Vagina (tissue), 2 donors: ENCODE measurements around the gene KHNYN. TPM values are rescaled to one million over a fixed set of nuclear protein-coding genes. Genes with fewer than 3 reads are reported as not detected.
A peak's percentile ranks its signal among the peaks of the same experiment; 100 is the strongest.

ENCODE experiments used
- DNase-seq, 2 donors: peaks; one replicate each; pipeline ENCODE4 v3.0.0-alpha.2; 2017; ENCODE audit errors: extremely low spot score in 2 of 2
- H3K27ac ChIP-seq: fragments of 200-600 bp; sonication (generic); one replicate; pipeline ENCODE4 v1.5.1; 2019
- H3K27me3 ChIP-seq: fragments of 200-600 bp; sonication (generic); one replicate; pipeline ENCODE4 v1.5.1; 2019
- H3K36me3 ChIP-seq, 2 donors: fragments of 200-600 bp; sonication (generic); one replicate each; pipeline ENCODE4 v1.5.1; 2017 to 2019
- H3K4me1 ChIP-seq: fragments of 200-600 bp; sonication (generic); one replicate; pipeline ENCODE4 v1.5.1; 2019
- H3K4me3 ChIP-seq, 2 donors: fragments of 200-600 bp; sonication (generic); 1 replicate in 1 of 2; 2 replicates in 1 of 2; pipeline ENCODE4 v1.5.1; 2016 to 2019
- H3K9me3 ChIP-seq: fragments of 200-600 bp; sonication (generic); one replicate; pipeline ENCODE4 v1.5.1; 2019
- CTCF ChIP-seq, 3 experiments: fragments of 450-650 bp in 2 of 3; fragments of 200-600 bp in 1 of 3; sonication (generic) in 1 of 3; IDR thresholded peaks; one replicate each; pipeline ENCODE4 v1.5.1; 2017 to 2019; ENCODE audit warnings: antibody characterized with exemption in 3 of 3, mild to moderate bottlenecking in 2 of 3, moderate library complexity in 2 of 3
- POLR2A ChIP-seq, 2 donors: fragments of 450-650 bp; IDR thresholded peaks; one replicate each; pipeline ENCODE4 v1.6.1; 2017; ENCODE audit warnings: antibody characterized with exemption in 2 of 2, mild to moderate bottlenecking in 2 of 2, moderate library complexity in 2 of 2
- POLR2AphosphoS5 ChIP-seq, 2 donors: sonication (generic); formaldehyde crosslinking; IDR thresholded peaks; one replicate each; pipeline ENCODE4 v1.9.0; 2017; ENCODE audit warnings: antibody characterized with exemption in 2 of 2, mild to moderate bottlenecking in 2 of 2, low read depth in 1 of 2; ENCODE audit not compliant: insufficient read depth in 1 of 2
- intact Hi-C: fragments of 100-400 bp; cut with DNase I; formaldehyde crosslinking; loops from one replicate; pipeline ENCODE4 v1.15.1; 2023
- total RNA-seq: library from RNA; depleted of rRNA; stranded (reverse); fragments of >200 nt; gene quantifications from one replicate; pipeline ENCODE4 v1.2.3, GENCODE V29; 2016

Gene KHNYN
- total RNA-seq, 1 donor from 2014 or later, result 41.7 TPM

- Histone ChIP-seq H3K4me1 (peaks cover 48% of the 10 kb centered on the region), H3K4me3 (no peak overlapping the region), H3K27me3 (no peaks in the 10 kb centered on the region), H3K36me3 (peaks cover 0 to 43% of the 10 kb centered on the region in 2 donors), H3K9me3 (no peaks in the 10 kb centered on the region), H3K27ac (no peak overlapping the region)
- TF ChIP-seq CTCF (IDR thresholded peaks at IDR 0.05), result no peak
- no peak for TF ChIP-seq POLR2A (IDR thresholded peaks at IDR 0.05)
- no peak for TF ChIP-seq POLR2AphosphoS5 (IDR thresholded peaks at IDR 0.05; ENCODE audit: insufficient read depth in 1 of 2, low read depth in 1 of 2)
- peak in 1 of 2 donors; percentile 55 for DNase-seq
- intact Hi-C loops, result no loop called here
Measured at GRCh38 chr14:24439257-24439656, 9.5 kb downstream of the KHNYN start.

- H3K36me3 ChIP-seq, result peaks cover 0 to 43% of the 10 kb centered on the region in 2 donors
Measured at GRCh38 chr14:24439830-24440605, 10.3 kb downstream of the KHNYN start.

GRCh38 chr14:24440606-24441399 lies 11.0 kb downstream of the KHNYN start:
- H3K27me3 ChIP-seq, result no peaks in the 10 kb centered on the region
- H3K27ac ChIP-seq, result peak overlapping the region; percentile 97

More at GRCh38 chr14:24439830-24440605, 10.3 kb downstream of the KHNYN start:
- no peaks in the 10 kb centered on the region for H3K27me3 ChIP-seq
- H3K27ac ChIP-seq, result peak overlapping the region; percentile 97
- H3K9me3 ChIP-seq, result no peaks in the 10 kb centered on the region
- no peak for TF ChIP-seq CTCF (IDR thresholded peaks at IDR 0.05)
- TF ChIP-seq POLR2AphosphoS5 (IDR thresholded peaks at IDR 0.05; ENCODE audit: insufficient read depth in 1 of 2, low read depth in 1 of 2), result peak in 1 of 2 donors; percentile 38
- no peak overlapping the region for H3K4me3 ChIP-seq
- peaks cover 48% of the 10 kb centered on the region for H3K4me1 ChIP-seq
- peak in 1 of 2 donors; percentile 55 for DNase-seq
- intact Hi-C loops, result no loop called here

GRCh38 chr14:24441485-24441884 lies 11.7 kb downstream of the KHNYN start:
- H3K27me3 ChIP-seq, result no peaks in the 10 kb centered on the region
- H3K36me3 ChIP-seq, result peaks cover 0 to 37% of the 10 kb centered on the region in 2 donors
- DNase-seq, result peak in 1 of 2 donors; percentile 79
- peaks cover 42% of the 10 kb centered on the region for H3K4me1 ChIP-seq
- no peaks in the 10 kb centered on the region for H3K9me3 ChIP-seq
- TF ChIP-seq POLR2AphosphoS5 (IDR thresholded peaks at IDR 0.05; ENCODE audit: insufficient read depth in 1 of 2, low read depth in 1 of 2) (no peak), CTCF (IDR thresholded peaks at IDR 0.05) (no peak), POLR2A (IDR thresholded peaks at IDR 0.05) (no peak)
- peak overlapping the region; percentile 63 to 67 for H3K4me3 ChIP-seq
- H3K27ac ChIP-seq, result peak overlapping the region; percentile 97
- intact Hi-C loops, result no loop called here

More at GRCh38 chr14:24440606-24441399, 11.0 kb downstream of the KHNYN start:
- H3K4me3 ChIP-seq, result no peak overlapping the region
- TF ChIP-seq CTCF (IDR thresholded peaks at IDR 0.05) (no peak), POLR2A (IDR thresholded peaks at IDR 0.05) (no peak), POLR2AphosphoS5 (IDR thresholded peaks at IDR 0.05; ENCODE audit: insufficient read depth in 1 of 2, low read depth in 1 of 2) (no peak)
- H3K36me3 ChIP-seq, result peaks cover 0 to 43% of the 10 kb centered on the region in 2 donors
- intact Hi-C loops, result no loop called here
- H3K4me1 ChIP-seq, result peaks cover 48% of the 10 kb centered on the region
- peak in 1 of 2 donors; percentile 58 for DNase-seq
- H3K9me3 ChIP-seq, result no peaks in the 10 kb centered on the region
